Endothelial cell of umbilical vein (primary cell): Measurements from ENCODE around the gene SOHLH1. TPM values are rescaled to one million over a fixed set of nuclear protein-coding genes. Genes with fewer than 3 reads are reported as not detected.

Experiments
- BruUV-seq: library from RNA; stranded (reverse); fragments of 400-500 nt; replicated peaks from 2 replicates; lab custom pipeline; 2021; lab: Mats Ljungman, UMichigan
- CTCF ChIA-PET: fragments of 300-600, 350-600 bp; sonication (Branson Sonifier 250); formaldehyde crosslinking; loops from one replicate; lab custom pipeline; 2021; ENCODE audit warnings: antibody characterized with exemption, inconsistent platforms; lab: Charles Lee
- POLR2A ChIA-PET: fragments of 300-600, 350-600 bp; sonication (Branson Sonifier 250); formaldehyde crosslinking; loops from one replicate; lab custom pipeline; 2021; ENCODE audit warnings: antibody characterized with exemption, inconsistent platforms; lab: Charles Lee
- DNase-seq: peaks from one replicate; pipeline ENCODE4 v3.0.0-alpha.2; 2011; ENCODE audit warnings: low read depth, low spot score
- FAIRE-seq: peaks from 2 replicates; lab custom pipeline; 2011; peaks lifted over from hg19 to GRCh38; lab: Jason Lieb, UNC
- H2AFZ ChIP-seq: 2 replicates; pipeline ENCODE4 v1.6.0; 2012; ENCODE audit warnings: low read depth, low read length, control low read depth, inconsistent platforms
- H3K27ac ChIP-seq: 2 replicates; pipeline ENCODE4 v1.5.1; 2011; ENCODE audit warnings: low read depth, mild to moderate bottlenecking, control low read depth, low read length, moderate library complexity; ENCODE audit not compliant: insufficient read depth
- H3K27me3 ChIP-seq, 2 experiments: 2 replicates each; pipeline versions ENCODE4 v1.6.0 to v1.6.1; 2011; ENCODE audit warnings: low read length in 2 of 2, mixed read lengths in 1 of 2; ENCODE audit not compliant: control insufficient read depth in 2 of 2, insufficient read depth in 2 of 2
- H3K36me3 ChIP-seq, 2 experiments: 2 replicates in 1 of 2; 3 replicates in 1 of 2; pipeline ENCODE4 v1.5.1; 2011; ENCODE audit warnings: low read length in 2 of 2, mild to moderate bottlenecking in 1 of 2, moderate library complexity in 1 of 2; ENCODE audit not compliant: control insufficient read depth in 2 of 2, insufficient read depth in 2 of 2; ENCODE audit errors: extremely low read depth in 1 of 2
- H3K4me1 ChIP-seq: 3 replicates; pipeline ENCODE4 v1.5.1; 2011; ENCODE audit warnings: mild to moderate bottlenecking, low read length; ENCODE audit not compliant: control insufficient read depth, insufficient read depth; ENCODE audit errors: extremely low read depth
- H3K4me2 ChIP-seq: 2 replicates; pipeline ENCODE4 v1.6.1; 2011; ENCODE audit warnings: low read length, control low read depth, mixed read lengths; ENCODE audit not compliant: insufficient read depth
- H3K4me3 ChIP-seq, 3 experiments: fragments of 200-600 bp in 1 of 3; sonication (generic), shearing (Covaris generic) in 1 of 3; replicated peaks in 1 of 3; 2 replicates each; pipeline ENCODE4 v1.5.1; 2011 to 2016; ENCODE audit warnings: control low read depth in 3 of 3, low read length in 3 of 3, mild to moderate bottlenecking in 2 of 3, inconsistent platforms in 1 of 3, low read depth in 1 of 3, moderate library complexity in 1 of 3; ENCODE audit not compliant: insufficient read depth in 1 of 3
- H3K79me2 ChIP-seq: 2 replicates; pipeline ENCODE4 v1.6.0; 2012; ENCODE audit warnings: low read length, inconsistent platforms; ENCODE audit not compliant: control insufficient read depth, insufficient read depth
- H3K9ac ChIP-seq: replicated peaks from 2 replicates; pipeline ENCODE3; 2011; ENCODE audit warnings: low read length, control low read depth; ENCODE audit not compliant: insufficient read depth; ENCODE audit errors: extremely low read depth
- H3K9me1 ChIP-seq: replicated peaks from 3 replicates; pipeline ENCODE4 v1.6.0; 2011; ENCODE audit warnings: mild to moderate bottlenecking, low read length; ENCODE audit not compliant: control insufficient read depth, insufficient read depth; ENCODE audit errors: extremely low read depth
- H3K9me3 ChIP-seq: replicated peaks from 2 replicates; pipeline ENCODE4 v1.5.1; 2012; ENCODE audit warnings: low read length, inconsistent platforms; ENCODE audit not compliant: control insufficient read depth, insufficient read depth
- H4K20me1 ChIP-seq: replicated peaks from 2 replicates; pipeline ENCODE3; 2011; ENCODE audit warnings: mild to moderate bottlenecking, low read length; ENCODE audit not compliant: control insufficient read depth, insufficient read depth; ENCODE audit errors: extremely low read depth
- EZH2 ChIP-seq: IDR thresholded peaks from 2 replicates; pipeline ENCODE4 v1.6.1; 2012; ENCODE audit warnings: borderline replicate concordance, low read depth, mild to moderate bottlenecking, moderate library complexity, low read length, inconsistent platforms; ENCODE audit not compliant: severe bottlenecking
- FOS ChIP-seq: IDR thresholded peaks from 2 replicates; pipeline ENCODE4 v1.6.1; 2011; ENCODE audit warnings: mild to moderate bottlenecking, low read length, moderate library complexity, borderline replicate concordance; ENCODE audit not compliant: insufficient read depth
- JUN ChIP-seq: IDR thresholded peaks from 2 replicates; pipeline ENCODE4 v1.6.1; 2011; ENCODE audit warnings: borderline replicate concordance, low read depth; ENCODE audit not compliant: insufficient read length, insufficient read depth
- MYC ChIP-seq: IDR thresholded peaks from one replicate; pipeline ENCODE4 v1.6.1; 2011; ENCODE audit warnings: mild to moderate bottlenecking, low read depth, low read length
- POLR2A ChIP-seq: IDR thresholded peaks from 2 replicates; pipeline ENCODE4 v1.6.1; 2012; ENCODE audit warnings: low read depth, mild to moderate bottlenecking, control low read depth, low read length
- POLR2AphosphoS5 ChIP-seq: IDR thresholded peaks from 2 replicates; pipeline ENCODE4 v1.6.1; 2012; ENCODE audit warnings: low read depth, mild to moderate bottlenecking, control low read depth, low read length, moderate library complexity; ENCODE audit not compliant: insufficient read depth
- dilution Hi-C: fragments of 300-500 bp; cut with MboI; formaldehyde crosslinking; loops from one replicate; pipeline ENCODE4 v1.15.0; 2019; ENCODE audit warnings: low sequenced_read_pairs; ENCODE audit not compliant: extremely low pct_ligation_motif_present
- intact Hi-C: fragments of 100-400 bp; cut with micrococcal nuclease; formaldehyde crosslinking; loops from one replicate; pipeline ENCODE4 v1.10.0; 2022
- polyA plus RNA-seq, 4 experiments: library from polyadenylated mRNA; depleted of rRNA in 3 of 4; stranded (reverse) in 3 of 4; unstranded in 1 of 4; fragments of >200 nt; gene quantifications; 2 replicates each; pipeline versions ENCODE4 v1.2.1 to v1.2.3, GENCODE V29; 2011 to 2012; ENCODE audit warnings: missing spikeins in 1 of 4
- total RNA-seq: library from RNA; stranded (reverse); gene quantifications from 2 replicates; pipeline ENCODE4 v1.2.3, GENCODE V29; 2021
- TF ChIP-seq, protein P1 (sequence below): IDR thresholded peaks from 2 replicates; pipeline ENCODE4 v1.6.1; 2011; ENCODE audit not compliant: insufficient read depth, insufficient read length

The SOHLH1 gene
- total and polyA plus RNA-seq, 2 donors (not counting 3 experiments of a cell fraction or from before 2014, with no cell fraction given): not detected

GRCh38 chr9:135715056-135715595, 15.8 kb upstream of the SOHLH1 start:
- dilution Hi-C loops: no loop called here
- peaks cover 13 to 28% of the 10 kb centered on the region in 2 experiments for H3K27me3 ChIP-seq
- FAIRE-seq: no peak
- no peak overlapping the region for H3K4me3 ChIP-seq
- H3K4me2 ChIP-seq: no peak overlapping the region
- no peaks in the 10 kb centered on the region for H3K9me3 ChIP-seq
- no peaks in the 10 kb centered on the region for H4K20me1 ChIP-seq
- H3K36me3 ChIP-seq: no peaks in the 10 kb centered on the region
- no peak overlapping the region for H3K27ac ChIP-seq
- ChIA-PET CTCF (interaction anchor here (1.2 kb wide), 1 partner anchor 11 kb away, joined by 4 read pairs; no protein-coding TSS in a partner anchor), POLR2A (no interaction called here)
- no peak for DNase-seq
- H3K4me1 ChIP-seq: peaks cover 6% of the 10 kb centered on the region
- no TSS peak for BruUV-seq
- intact Hi-C loops: no loop called here
- H3K9ac ChIP-seq: no peak overlapping the region
- no peak overlapping the region for H2AFZ ChIP-seq
- TF ChIP-seq MYC (no peak), POLR2A (no peak), EZH2 (no peak), POLR2AphosphoS5 (no peak), FOS (no peak), JUN (no peak)
- TF ChIP-seq, protein P1, sequence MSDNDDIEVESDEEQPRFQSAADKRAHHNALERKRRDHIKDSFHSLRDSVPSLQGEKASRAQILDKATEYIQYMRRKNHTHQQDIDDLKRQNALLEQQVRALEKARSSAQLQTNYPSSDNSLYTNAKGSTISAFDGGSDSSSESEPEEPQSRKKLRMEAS: no peak
- no peaks in the 10 kb centered on the region for H3K79me2 ChIP-seq
- no peaks in the 10 kb centered on the region for H3K9me1 ChIP-seq
